Measurements from ENCODE around the gene HOXB4. TPM values are rescaled to one million over a fixed set of nuclear protein-coding genes. Genes with fewer than 3 reads are reported as not detected.

Gene HOXB4
- polyA plus RNA-seq, 1 experiment = 5.8 TPM

DNA sequence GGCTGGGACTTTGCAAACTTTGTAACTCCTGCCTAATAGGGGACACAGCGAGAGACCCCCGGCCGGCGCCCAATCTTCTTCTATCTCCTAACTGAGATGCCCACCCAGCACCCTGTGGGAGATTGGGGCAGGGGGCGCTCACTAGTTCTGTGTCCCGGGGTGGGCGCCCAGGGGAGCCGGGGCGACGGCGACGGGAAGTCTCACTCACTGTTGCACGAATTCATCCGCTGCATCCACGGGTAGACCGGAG, 19.3 kb upstream of the HOXB4 start:
- DNase-seq (ENCODE audit: low read depth, low spot score) = no peak
- Histone ChIP-seq H3K9me3 (ENCODE audit: control insufficient read depth, insufficient read depth, low read length) (no peaks in the 10 kb centered on the region; the same call in 1 of the 2 replicates), H3K27ac (ENCODE audit: low read depth, low read length) (peak overlapping the region; percentile 83), H3K27me3 (ENCODE audit: control insufficient read depth, insufficient read depth, low read length) (peaks cover 2% of the 10 kb centered on the region), H3K4me3 (ENCODE audit: low read depth, low read length) (peak overlapping the region; percentile 76)
- ChIA-PET POLR2A (interaction anchor here (1.0 to 3.0 kb wide), 6 partner anchors 10 to 549 kb away, joined by 3 to 13 read pairs (median 4); partner anchors contain the start of gene NFE2L1), CTCF (interaction anchor here (0.6 kb wide), 1 partner anchor 76 kb away, joined by 3 read pairs; no protein-coding TSS in a partner anchor)
- no peak for TF ChIP-seq CTCF (IDR thresholded peaks at IDR 0.05; ENCODE audit: low read depth, low read length)

- POLR2A ChIA-PET = interaction anchor here (1.0 to 3.0 kb wide), 4 partner anchors 10 to 41 kb away, joined by 3 to 13 read pairs (median 4); no protein-coding TSS in a partner anchor
- no peak for DNase-seq (ENCODE audit: low read depth, low spot score)
- peak overlapping the region; percentile 76 for H3K4me3 ChIP-seq (ENCODE audit: low read depth, low read length)
- CTCF ChIA-PET = interaction anchor here (4.8 kb wide), 1 partner anchor 246 kb away, joined by 41 read pairs; no protein-coding TSS in a partner anchor
- peaks cover 2% of the 10 kb centered on the region for H3K27me3 ChIP-seq (ENCODE audit: control insufficient read depth, insufficient read depth, low read length)
- H3K27ac ChIP-seq (ENCODE audit: low read depth, low read length) = peak overlapping the region; percentile 83
- H3K9me3 ChIP-seq (ENCODE audit: control insufficient read depth, insufficient read depth, low read length) = no peaks in the 10 kb centered on the region; the same call in 1 of the 2 replicates
- TF ChIP-seq CTCF (IDR thresholded peaks at IDR 0.05; ENCODE audit: low read depth, low read length) = no peak
These were observed 18.8 kb upstream of the HOXB4 start for GRCh38 chr17:48596735-48597527.

- ChIA-PET CTCF (interaction anchor here (0.6 to 4.8 kb wide), 3 partner anchors 22 to 261 kb away, joined by 3 to 53 read pairs (median 41); no protein-coding TSS in a partner anchor), POLR2A (interaction anchor here (0.7 to 3.0 kb wide), 4 partner anchors 9 to 229 kb away, joined by 3 to 13 read pairs (median 4); no protein-coding TSS in a partner anchor)
- H3K4me3 ChIP-seq (ENCODE audit: low read depth, low read length) = peak overlapping the region; percentile 76
- peaks cover 2% of the 10 kb centered on the region for H3K27me3 ChIP-seq (ENCODE audit: control insufficient read depth, insufficient read depth, low read length)
- no peak for DNase-seq (ENCODE audit: low read depth, low spot score)
- TF ChIP-seq CTCF (IDR thresholded peaks at IDR 0.05; ENCODE audit: low read depth, low read length) = no peak
- H3K27ac ChIP-seq (ENCODE audit: low read depth, low read length) = peak overlapping the region; percentile 83
- H3K9me3 ChIP-seq (ENCODE audit: control insufficient read depth, insufficient read depth, low read length) = no peaks in the 10 kb centered on the region; the same call in 1 of the 2 replicates
These were observed 18.0 kb upstream of the HOXB4 start for GRCh38 chr17:48596000-48596734.

GRCh38 chr17:48595278-48595999, 17.3 kb upstream of the HOXB4 start:
- Histone ChIP-seq H3K27ac (ENCODE audit: low read depth, low read length) (peak overlapping the region; percentile 91), H3K9me3 (ENCODE audit: control insufficient read depth, insufficient read depth, low read length) (no peaks in the 10 kb centered on the region; the same call in 1 of the 2 replicates), H3K27me3 (ENCODE audit: control insufficient read depth, insufficient read depth, low read length) (peaks cover 2% of the 10 kb centered on the region), H3K4me3 (ENCODE audit: low read depth, low read length) (peak overlapping the region; percentile 76)
- DNase-seq (ENCODE audit: low read depth, low spot score) = no peak
- no peak for TF ChIP-seq CTCF (IDR thresholded peaks at IDR 0.05; ENCODE audit: low read depth, low read length)
- ChIA-PET POLR2A (interaction anchor here (0.7 to 3.0 kb wide), 3 partner anchors 18 to 228 kb away, joined by 3 to 13 read pairs (median 4); no protein-coding TSS in a partner anchor), CTCF (interaction anchor here (0.5 to 4.8 kb wide), 7 partner anchors 18 to 287 kb away, joined by 3 to 53 read pairs (median 4); no protein-coding TSS in a partner anchor)
